Adrenal gland (tissue), 12 donors: ENCODE results near the gene BEX2. TPM values are rescaled to one million over a fixed set of nuclear protein-coding genes. Genes with fewer than 3 reads are reported as not detected.

Experiments used
- DNase-seq, 7 donors: peaks; one replicate each; pipeline ENCODE4 v3.0.0-alpha.2; 2019 to 2020
- H3K27ac ChIP-seq, 5 donors: fragments of 200-600 bp; sonication (generic) in 4 of 5; 1 replicate in 3 of 5; 2 replicates in 2 of 5; pipeline versions ENCODE4 v1.5.1 to v1.8.0; 2016 to 2020; ENCODE audit warnings: mild to moderate bottlenecking in 1 of 5
- H3K27me3 ChIP-seq: fragments of 200-600 bp; 2 replicates; pipeline ENCODE4 v1.8.0; 2021
- H3K36me3 ChIP-seq, 2 donors: fragments of 200-600 bp; replicated peaks in 1 of 2; 1 replicate in 1 of 2; 2 replicates in 1 of 2; pipeline versions ENCODE4 v1.5.1 to v1.8.0; 2018 to 2022
- H3K4me1 ChIP-seq, 2 donors: fragments of 200-600 bp; replicated peaks in 1 of 2; 1 replicate in 1 of 2; 2 replicates in 1 of 2; pipeline versions ENCODE4 v1.5.1 to v1.8.0; 2018 to 2021
- H3K4me3 ChIP-seq, 4 donors: fragments of 200-600 bp; sonication (generic) in 3 of 4; one replicate each; pipeline ENCODE4 v1.5.1; 2016 to 2018
- H3K9me3 ChIP-seq, 3 donors: fragments of 200-600 bp; sonication (generic) in 1 of 3; replicated peaks in 1 of 3; 1 replicate in 2 of 3; 2 replicates in 1 of 3; pipeline versions ENCODE4 v1.5.1 to v1.8.0; 2016 to 2021
- CTCF ChIP-seq, 6 experiments: fragments of 450-650 bp in 4 of 6; fragments of 200-600 bp in 2 of 6; sonication (generic) in 1 of 6; IDR thresholded peaks; 1 replicate in 5 of 6; 2 replicates in 1 of 6; pipeline versions ENCODE4 v1.5.1 to v1.8.0; 2016 to 2021; ENCODE audit warnings: antibody characterized with exemption in 6 of 6, mild to moderate bottlenecking in 2 of 6, moderate library complexity in 1 of 6
- POLR2A ChIP-seq, 2 donors: fragments of 450-650 bp; IDR thresholded peaks; one replicate each; pipeline ENCODE4 v1.6.1; 2017; ENCODE audit warnings: antibody characterized with exemption in 2 of 2, mild to moderate bottlenecking in 2 of 2, moderate library complexity in 1 of 2
- WGBS, 4 donors: extraction: QIAGEN DNeasy Blood & Tissue Kit in 2 of 4; methylation state at CpG; one replicate each; pipeline versions ENCODE4 v1.1.5 to v1.1.7; 2013 to 2017; 5-methylcytosine and 5-hydroxymethylcytosine counted together
- intact Hi-C, 2 donors: fragments of 100-400 bp; cut with DNase I; formaldehyde crosslinking; loops; one replicate each; pipeline versions ENCODE4 v1.14.1 to v1.15.0; 2022 to 2023
- polyA plus RNA-seq, 3 donors: library from polyadenylated mRNA; stranded (reverse); fragments of 200-250 nt in 2 of 3; fragments of 350-450 nt in 1 of 3; fragmentation: Illumina TruSeq in 1 of 3; extraction: RNeasy Lipid Tissue Mini Kit (QIAGEN cat#74804) in 1 of 3; gene quantifications; one replicate each; pipeline ENCODE4 v1.2.3, GENCODE V29; 2013 to 2014
- small RNA-seq, 2 donors: library from RNA; depleted of rRNA; stranded (forward); fragments of <200 nt; gene quantifications; one replicate each; pipeline ENCODE3, GENCODE V24; 2016
- total RNA-seq, 9 donors: library from RNA; depleted of rRNA in 4 of 9; stranded (reverse); fragments of >200 nt in 4 of 9; fragments of 120-200 nt in 1 of 9; fragmentation: NEBNext Ultra II Directional in 1 of 9; extraction: Animal tissue kit (Norgen Biotek cat#: 25700) in 1 of 9; gene quantifications; one replicate each; pipeline versions ENCODE4 v1.1.0 to v1.2.4, GENCODE V29; 2013 to 2023
- donor health status: healthy with polysubstance abuse.
- donor health status: Bipolar disorder and iron deficiency.
- donor health status: DM: yes; HTN: yes; CAD: no.
- donor health status: DM: no; HTN: no; CAD: no.
- donor health status: DM: no; HTN: no; CAD: no.
- donor health status: DM: yes; HTN: yes; CAD: no.

The BEX2 gene
- total and polyA plus RNA-seq, 12 donors = 29.4 to 118 (median 55.4) TPM

GRCh38 chrX:103274284-103274683 lies 36.5 kb downstream of the BEX2 start:
- no peak for DNase-seq
- no peaks in the 10 kb centered on the region for H3K4me1 ChIP-seq
- TF ChIP-seq POLR2A (IDR thresholded peaks at IDR 0.05) = no peak
- no peak for TF ChIP-seq CTCF (IDR thresholded peaks at IDR 0.05)
- peaks cover 36% of the 10 kb centered on the region for H3K27me3 ChIP-seq
- WGBS, 4 donors = 80 to 100% (median 87%) methylated on average over 4 of the region's 4 CpGs
- no peaks in the 10 kb centered on the region for H3K36me3 ChIP-seq
- H3K9me3 ChIP-seq = no peaks in the 10 kb centered on the region
- H3K4me3 ChIP-seq = no peak overlapping the region
- H3K27ac ChIP-seq = no peak overlapping the region
- intact Hi-C loops = no loop called here

Small RNAs within 50 kb of the gene (small RNA-seq; reads per million reads assigned to genes)
- gene Z92846.1 = 0 reads per million in 2 donors

Other genes with a start within 250 kb of the BEX2 start
- gene BEX1, start 246.8 kb downstream of the BEX2 start, total RNA-seq = 100 to 1,000 TPM in 1 of 9 donors, 10 to 100 TPM in 4, 1 to 10 TPM in 4; 1.4 to 153 (median 10.7) TPM
- gene BEX1, start 246.8 kb downstream of the BEX2 start, polyA plus RNA-seq = 100 to 1,000 TPM in 1 of 3 donors, 10 to 100 TPM in 2; 25.3 to 105 (median 57.3) TPM
- 1 to 10 TPM in 5 of 9 donors, under 1 TPM in 3, not detected in 1; 0.06 to 5.9 (median 1.3) TPM for gene NXF3, start 217.8 kb downstream of the BEX2 start, total RNA-seq
- 1 to 10 TPM in 2 of 3 donors, under 1 TPM in 1; 0.53 to 2.7 (median 2.2) TPM for gene NXF3, start 217.8 kb downstream of the BEX2 start, polyA plus RNA-seq
- 100 to 1,000 TPM in 1 of 9 donors, 10 to 100 TPM in 8; 24.5 to 150 (median 62.3) TPM for gene BEX4, start 95.9 kb downstream of the BEX2 start, total RNA-seq
- 100 to 1,000 TPM in 1 of 3 donors, 10 to 100 TPM in 2; 66.0 to 143 (median 68.7) TPM for gene BEX4, start 95.9 kb downstream of the BEX2 start, polyA plus RNA-seq
- gene TCEAL8, start 55.8 kb downstream of the BEX2 start, total RNA-seq = 100 to 1,000 TPM in 1 of 9 donors, 10 to 100 TPM in 8; 54.5 to 156 (median 63.9) TPM
- gene TCEAL8, start 55.8 kb downstream of the BEX2 start, polyA plus RNA-seq = 100 to 1,000 TPM in 1 of 3 donors, 10 to 100 TPM in 2; 46.3 to 137 (median 64.0) TPM
- 1 to 10 TPM in 3 of 9 donors, under 1 TPM in 2, not detected in 4; 0.40 to 4.3 (median 1.4) TPM for gene TCEAL5, start 34.2 kb downstream of the BEX2 start, total RNA-seq
- gene TCEAL5, start 34.2 kb downstream of the BEX2 start, polyA plus RNA-seq = 10 to 100 TPM in 2 of 3 donors, 1 to 10 TPM in 1; 3.0 to 14.5 (median 12.6) TPM
- 10 to 100 TPM in 1 of 9 donors, 1 to 10 TPM in 6, under 1 TPM in 1, not detected in 1; 0.79 to 15.0 (median 6.2) TPM for gene TCEAL7, start 19.2 kb upstream of the BEX2 start, total RNA-seq
- 10 to 100 TPM in 2 of 3 donors, 1 to 10 TPM in 1; 5.9 to 24.0 (median 19.5) TPM for gene TCEAL7, start 19.2 kb upstream of the BEX2 start, polyA plus RNA-seq
- 100 to 1,000 TPM in 5 of 9 donors, 10 to 100 TPM in 4; 91.8 to 256 (median 148) TPM for gene TCEAL9, start 45.5 kb upstream of the BEX2 start, total RNA-seq
- 100 to 1,000 TPM; 143 to 388 (median 235) TPM for gene TCEAL9, start 45.5 kb upstream of the BEX2 start, polyA plus RNA-seq
- 1,000 to 10,000 TPM in 1 of 9 donors, 100 to 1,000 TPM in 8; 259 to 1,002 (median 370) TPM for gene BEX3, start 65.5 kb upstream of the BEX2 start, total RNA-seq
- 100 to 1,000 TPM; 171 to 431 (median 188) TPM for gene BEX3, start 65.5 kb upstream of the BEX2 start, polyA plus RNA-seq
- 1 to 10 TPM in 6 of 9 donors, under 1 TPM in 3; 0.65 to 3.4 (median 1.3) TPM for gene RAB40A, start 208.5 kb upstream of the BEX2 start, total RNA-seq
- 1 to 10 TPM; 1.1 to 1.5 (median 1.1) TPM for gene RAB40A, start 208.5 kb upstream of the BEX2 start, polyA plus RNA-seq